ENCODE results near the gene PHF24.
"Not testable (repeated sequence)": the region's sequence is repeated elsewhere in the genome, so short reads cannot be mapped to it uniquely, and the experiment has no call there.

GRCh38 chr9:35023443-35023842 lies 65.4 kb downstream of the PHF24 start:
- TF ChIP-seq CTCF (conservative IDR thresholded peaks at IDR 0.05; ENCODE audit: low read length); EZH2phosphoT487 (IDR thresholded peaks at IDR 0.05; ENCODE audit: borderline replicate concordance): not testable (repeated sequence)
